Bronchial epithelial cell (primary cell): ENCODE data around the gene ADAMTS8. TPM values are rescaled to one million over a fixed set of nuclear protein-coding genes. Genes with fewer than 3 reads are reported as not detected.

Source experiments
- DNase-seq: peaks from one replicate; pipeline ENCODE4 v3.0.0-alpha.2; 2010; ENCODE audit warnings: low read depth
- FAIRE-seq: peaks from 2 replicates; lab custom pipeline; 2011; peaks lifted over from hg19 to GRCh38; lab: Jason Lieb, UNC
- H3K27me3 ChIP-seq: 2 replicates; pipeline ENCODE4 v1.5.1; 2011; ENCODE audit warnings: low read length; ENCODE audit not compliant: control insufficient read depth, insufficient read depth
- H3K36me3 ChIP-seq: 2 replicates; pipeline ENCODE4 v1.5.1; 2011; ENCODE audit warnings: low read length; ENCODE audit not compliant: control insufficient read depth, insufficient read depth
- H3K4me3 ChIP-seq: 2 replicates; pipeline ENCODE4 v1.5.1; 2011; ENCODE audit warnings: mild to moderate bottlenecking, low read depth, low read length, control low read depth
- CTCF ChIP-seq: IDR thresholded peaks from 2 replicates; pipeline ENCODE4 v1.5.1; 2011; ENCODE audit warnings: mild to moderate bottlenecking, moderate library complexity, low read length, control low read depth, inconsistent platforms; ENCODE audit not compliant: insufficient read depth, severe bottlenecking
- total RNA-seq: library from RNA; depleted of rRNA; stranded (reverse); fragments of >200 nt; gene quantifications from 2 replicates; pipeline ENCODE4 v1.2.1, GENCODE V29; 2014

ADAMTS8 gene
- total RNA-seq, 1 donor from 2014 or later: not detected

- Histone ChIP-seq H3K4me3 (no peak overlapping the region), H3K36me3 (no peaks in the 10 kb centered on the region), H3K27me3 (peaks cover 25% of the 10 kb centered on the region)
- DNase-seq (peak; percentile 68), FAIRE-seq (no peak)
- peak; percentile 81 for TF ChIP-seq CTCF
These were observed 2.9 kb upstream of the ADAMTS8 start for GRCh38 chr11:130431331-130431773.

GRCh38 chr11:130429983-130430382, 1.6 kb upstream of the ADAMTS8 start:
- TF ChIP-seq CTCF: no peak
- no peaks in the 10 kb centered on the region for H3K36me3 ChIP-seq
- H3K4me3 ChIP-seq: no peak overlapping the region
- DNase-seq (no peak), FAIRE-seq (no peak)
- peaks cover 31% of the 10 kb centered on the region for H3K27me3 ChIP-seq

- H3K27me3 ChIP-seq: peaks cover 31% of the 10 kb centered on the region
- no peak overlapping the region for H3K4me3 ChIP-seq
- peak; percentile 32 for FAIRE-seq
- no peak for DNase-seq
- TF ChIP-seq CTCF: no peak
- H3K36me3 ChIP-seq: no peaks in the 10 kb centered on the region
These were observed 792 bp upstream of the ADAMTS8 start for GRCh38 chr11:130429120-130429681.

GRCh38 chr11:130427581-130428315, 661 bp downstream of the ADAMTS8 start:
- FAIRE-seq: no peak
- no peak for DNase-seq
- no peak for TF ChIP-seq CTCF
- H3K27me3 ChIP-seq: peaks cover 33% of the 10 kb centered on the region
- H3K36me3 ChIP-seq: no peaks in the 10 kb centered on the region
- H3K4me3 ChIP-seq: no peak overlapping the region

- TF ChIP-seq CTCF: no peak
- no peak overlapping the region for H3K4me3 ChIP-seq
These were observed 1.5 kb downstream of the ADAMTS8 start for GRCh38 chr11:130426837-130427341.

More at GRCh38 chr11:130426837-130427341, 1.5 kb downstream of the ADAMTS8 start:
- Histone ChIP-seq H3K36me3 (no peaks in the 10 kb centered on the region), H3K27me3 (peaks cover 33% of the 10 kb centered on the region)
- no peak for FAIRE-seq
- DNase-seq: no peak
